ENCODE measurements around the gene SLC22A12.

Gene SLC22A12

GRCh38 chr11:64563966-64564365 is 27.1 kb upstream of the SLC22A12 start:
- DNase-seq (ENCODE audit: low read depth) = no peak

GRCh38 chr11:64564419-64564818 is 26.6 kb upstream of the SLC22A12 start:
- no peak for DNase-seq (ENCODE audit: low read depth)

GRCh38 chr11:64564947-64565889 is 25.8 kb upstream of the SLC22A12 start:
- DNase-seq (ENCODE audit: low read depth) = no peak

DNA sequence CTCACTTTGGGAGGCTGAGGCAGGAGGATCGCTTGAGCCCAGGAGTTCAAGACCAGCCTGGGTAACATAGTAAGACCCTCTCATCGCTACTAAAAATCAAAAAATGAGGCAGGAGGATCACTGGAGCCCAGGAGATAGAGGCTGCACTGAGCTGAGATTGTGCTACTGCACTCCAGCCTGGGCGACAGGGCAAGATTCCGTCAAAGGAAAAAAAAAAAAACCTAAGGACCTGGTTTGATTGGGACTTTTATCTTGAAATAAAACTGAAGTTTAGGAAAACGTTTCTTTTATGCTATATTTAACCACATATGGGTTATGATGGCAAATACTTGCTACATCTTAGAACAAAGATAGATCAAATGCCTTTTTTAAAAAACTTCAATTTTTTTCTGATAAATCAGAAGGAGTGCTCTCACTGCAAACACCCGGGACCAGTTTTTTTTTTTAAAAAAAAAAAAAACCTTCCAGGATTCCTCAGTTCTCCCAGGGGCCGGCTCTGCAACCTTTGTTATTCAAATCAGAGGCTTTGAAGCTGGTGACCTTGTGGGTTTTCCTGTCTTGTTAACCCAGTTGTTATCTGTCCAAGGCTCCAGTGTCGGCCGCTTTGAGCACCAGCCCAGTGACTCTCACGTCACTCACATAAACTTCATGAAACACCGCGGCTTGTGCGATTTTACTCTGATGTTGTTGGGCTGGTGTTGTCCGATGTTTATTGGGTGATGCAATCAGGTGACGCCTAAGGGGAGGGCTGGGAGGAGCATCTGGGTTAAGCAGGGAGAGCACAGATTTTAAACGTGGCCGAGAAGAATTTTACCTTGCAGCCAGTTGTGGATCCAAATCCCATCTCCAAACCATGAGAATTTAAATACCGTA is 24.7 kb upstream of the SLC22A12 start:
- DNase-seq (ENCODE audit: low read depth) = peak; percentile 29

GRCh38 chr11:64566915-64567891 is 23.8 kb upstream of the SLC22A12 start:
- no peak for DNase-seq (ENCODE audit: low read depth)

GRCh38 chr11:64568041-64568571 is 22.9 kb upstream of the SLC22A12 start:
- DNase-seq (ENCODE audit: low read depth) = no peak

GRCh38 chr11:64568584-64569140 is 22.4 kb upstream of the SLC22A12 start:
- no peak for DNase-seq (ENCODE audit: low read depth)

- no peak for DNase-seq (ENCODE audit: low read depth)
Observed at GRCh38 chr11:64569300-64569970, 21.6 kb upstream of the SLC22A12 start.

DNA sequence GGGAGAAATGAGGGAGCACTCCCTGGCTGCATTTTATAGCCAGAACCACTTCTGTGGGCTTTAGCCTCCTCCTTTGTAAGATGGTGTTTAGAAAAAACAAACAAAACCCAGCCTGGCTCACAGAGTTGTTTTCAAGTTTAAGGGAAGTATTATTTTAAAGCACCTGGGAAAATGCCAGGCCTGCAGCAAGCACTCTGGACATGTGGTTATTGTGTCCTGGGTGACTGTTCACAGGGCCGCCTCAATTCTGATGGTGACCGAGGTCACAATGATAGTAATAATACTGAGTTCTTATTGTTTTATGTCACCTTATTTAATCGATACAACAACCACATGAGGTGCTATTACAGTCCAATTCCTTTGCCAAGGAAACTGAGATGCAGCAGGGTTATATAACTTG is 20.7 kb upstream of the SLC22A12 start:
- no peak for DNase-seq (ENCODE audit: low read depth)

GRCh38 chr11:64571050-64571409 is 20.0 kb upstream of the SLC22A12 start:
- DNase-seq (ENCODE audit: low read depth) = no peak

GRCh38 chr11:64571410-64572091 is 19.5 kb upstream of the SLC22A12 start:
- no peak for DNase-seq (ENCODE audit: low read depth)

DNA sequence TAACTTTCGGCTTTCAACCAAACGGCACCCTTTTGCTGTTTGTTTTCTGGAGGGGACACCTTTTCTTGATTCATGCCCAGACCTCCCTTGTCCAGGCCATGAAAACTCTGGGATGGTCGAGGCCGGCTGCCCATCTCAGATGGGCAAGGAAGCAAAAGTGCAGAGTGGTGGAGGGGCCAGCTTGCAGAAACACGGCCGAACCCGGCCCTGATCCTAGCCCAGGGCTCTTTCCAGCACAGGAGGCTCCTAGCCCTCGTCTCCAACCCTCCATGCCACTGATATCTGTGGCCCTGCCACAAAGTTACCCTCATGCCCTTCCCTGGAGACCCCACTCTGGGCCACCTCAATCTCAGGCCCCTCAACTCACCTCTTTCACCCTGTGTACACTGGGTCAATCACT is 18.9 kb upstream of the SLC22A12 start:
- no peak for DNase-seq (ENCODE audit: low read depth)

DNA sequence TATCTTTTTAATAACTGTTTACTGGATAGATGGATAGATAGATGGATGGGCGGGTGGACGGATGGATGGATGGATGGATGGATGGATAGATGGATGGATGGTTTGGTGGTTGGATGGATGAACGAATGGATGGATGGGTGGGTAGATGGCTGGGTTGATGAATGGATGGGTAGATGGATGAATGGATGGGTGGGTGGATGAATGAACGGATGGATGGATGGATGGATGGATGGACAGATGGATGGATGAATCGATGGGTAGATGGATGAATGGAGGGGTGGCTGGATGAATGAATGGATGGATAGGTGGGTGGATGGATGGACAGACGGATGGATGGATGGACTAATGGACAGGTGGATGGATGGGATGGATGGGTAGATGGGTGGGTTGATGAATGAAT is 13.8 kb upstream of the SLC22A12 start:
- DNase-seq (ENCODE audit: low read depth) = no peak

GRCh38 chr11:64580412-64580811 is 10.6 kb upstream of the SLC22A12 start:
- no peak for DNase-seq (ENCODE audit: low read depth)

- no peak for DNase-seq (ENCODE audit: low read depth)
Observed at GRCh38 chr11:64581057-64581523, 9.9 kb upstream of the SLC22A12 start.

DNA sequence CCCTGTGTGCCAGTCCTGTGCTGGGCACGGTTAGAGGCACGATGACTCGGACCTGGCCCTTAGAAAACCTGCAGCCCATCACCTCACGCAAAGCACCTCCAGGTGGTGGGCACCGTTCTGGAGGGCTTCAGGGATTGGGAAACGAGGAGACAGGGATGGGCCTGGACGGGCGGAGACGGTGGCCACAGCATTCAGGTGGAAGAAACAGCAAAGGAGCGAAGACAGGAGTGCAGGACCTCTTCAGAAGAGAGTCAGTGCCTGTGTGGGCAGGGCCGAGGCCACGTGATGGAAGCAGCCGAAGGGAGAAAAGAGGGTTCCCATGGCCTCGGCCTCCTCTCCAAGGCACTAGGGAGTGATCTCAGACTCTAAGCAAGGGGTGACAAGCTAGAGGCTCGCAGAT is 8.1 kb upstream of the SLC22A12 start:
- DNase-seq (ENCODE audit: low read depth) = no peak

- DNase-seq (ENCODE audit: low read depth) = no peak
Observed at GRCh38 chr11:64583296-64584262, 7.4 kb upstream of the SLC22A12 start.

DNA sequence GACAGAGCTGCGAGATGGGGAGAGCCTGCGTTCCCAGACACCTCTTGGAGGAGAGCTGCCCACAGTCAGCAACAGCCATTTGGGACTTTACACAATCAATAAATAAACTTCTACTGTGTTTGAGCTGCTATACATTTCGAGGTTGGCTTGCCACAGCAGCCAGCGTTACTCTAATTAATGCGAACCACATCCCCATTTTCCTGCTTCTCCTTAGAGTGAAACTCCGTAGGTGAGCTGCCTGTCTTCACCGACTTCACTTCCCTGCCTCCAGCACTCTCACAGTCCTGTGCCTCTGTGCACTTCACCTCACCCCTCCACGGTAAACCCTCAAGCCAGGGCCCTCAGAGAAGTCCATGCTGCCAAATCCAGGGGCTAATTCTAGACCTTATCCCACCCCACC is 5.9 kb upstream of the SLC22A12 start:
- no peak for DNase-seq (ENCODE audit: low read depth)

DNA sequence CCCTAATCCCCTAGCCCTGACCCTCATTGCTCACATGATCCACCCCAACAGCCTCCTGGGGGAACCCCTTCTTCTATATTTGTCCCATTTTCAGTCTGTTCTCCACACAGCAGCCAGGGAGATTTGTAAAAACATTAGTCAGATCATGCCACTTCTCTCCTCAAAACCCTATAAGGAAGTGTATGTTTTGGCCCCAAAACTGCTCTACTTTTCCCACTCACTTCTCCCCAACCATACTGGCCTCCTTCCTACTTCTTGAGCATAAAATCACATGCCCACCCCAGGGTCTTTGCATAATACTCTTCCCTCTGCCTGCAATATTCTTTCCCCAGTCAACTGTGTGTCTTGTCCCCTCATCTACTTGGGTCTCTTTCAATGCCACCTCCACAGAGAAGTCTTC is 4.7 kb upstream of the SLC22A12 start:
- DNase-seq (ENCODE audit: low read depth) = no peak

Data from CMK (cell line).